Astrocyte of the hippocampus (primary cell): ENCODE data around the gene IL24.
A peak's percentile ranks its signal among the peaks of the same experiment; 100 is the strongest.

ENCODE experiments used
- DNase-seq: peaks from one replicate; pipeline ENCODE4 v3.0.0; 2011; ENCODE audit warnings: low read depth, low spot score

IL24 gene

DNA sequence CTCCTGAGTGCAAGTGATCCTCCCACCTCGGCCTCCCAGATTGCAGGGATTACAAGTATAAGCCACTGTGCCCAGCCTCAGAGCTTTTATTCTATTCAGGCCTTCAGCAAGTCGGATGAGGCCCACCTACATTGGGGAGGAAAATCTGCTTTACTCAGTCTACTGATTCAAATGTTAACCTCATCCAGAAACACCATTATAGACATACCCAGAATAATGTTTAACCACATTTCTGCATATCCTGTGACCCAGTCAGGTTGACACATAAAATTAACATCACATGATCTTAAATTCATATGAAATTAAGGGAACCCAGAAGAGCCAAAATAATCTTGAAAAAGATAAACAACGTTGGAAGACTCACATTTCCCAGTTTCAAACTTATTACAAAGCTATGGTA lies 16.9 kb upstream of the IL24 start:
- no peak for DNase-seq

DNA sequence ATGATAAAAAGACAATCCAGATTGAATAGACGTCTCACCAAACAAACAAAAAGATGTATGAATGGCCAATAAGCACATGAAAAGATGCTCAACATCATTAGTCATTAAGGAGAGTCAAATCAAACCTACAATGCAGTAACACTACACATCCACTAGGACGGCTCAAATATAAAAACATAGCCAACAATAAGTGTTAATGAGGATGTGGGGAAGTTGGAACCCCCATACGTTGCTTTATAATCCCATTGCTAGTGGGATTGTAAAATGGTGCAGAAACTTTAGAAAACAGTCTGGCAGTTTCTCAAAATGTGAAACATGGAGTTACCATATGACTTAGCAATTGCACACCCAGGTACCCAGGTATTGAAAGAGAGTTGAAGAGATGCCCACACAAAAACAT lies 14.7 kb upstream of the IL24 start:
- no peak for DNase-seq

- no peak for DNase-seq
Observed at GRCh38 chr1:206883160-206883559, 14.1 kb upstream of the IL24 start.

GRCh38 chr1:206883876-206884275 lies 13.4 kb upstream of the IL24 start:
- DNase-seq, result no peak

GRCh38 chr1:206885341-206886060 lies 11.7 kb upstream of the IL24 start:
- DNase-seq, result no peak

DNA sequence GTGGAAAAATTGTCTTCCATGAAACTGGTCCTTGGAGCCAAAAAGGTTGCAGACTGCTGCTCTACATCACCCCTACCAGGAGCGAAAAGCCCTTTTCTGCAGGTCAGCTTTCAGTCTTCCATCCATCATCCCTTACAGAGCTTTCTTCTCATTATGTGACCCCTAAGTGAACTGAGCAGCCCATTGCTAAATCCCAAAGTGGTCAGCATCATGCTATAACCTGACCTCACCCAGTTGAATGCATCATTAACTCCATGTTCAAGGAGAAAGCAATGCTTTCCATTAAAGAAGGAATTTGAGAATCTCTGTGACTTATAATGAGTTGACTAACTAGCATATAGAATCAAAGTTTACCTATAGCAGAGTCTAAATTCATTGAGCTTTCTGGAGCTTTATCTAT lies 10.4 kb upstream of the IL24 start:
- no peak for DNase-seq

- no peak for DNase-seq
Observed at GRCh38 chr1:206887701-206888100, 9.5 kb upstream of the IL24 start.

DNA sequence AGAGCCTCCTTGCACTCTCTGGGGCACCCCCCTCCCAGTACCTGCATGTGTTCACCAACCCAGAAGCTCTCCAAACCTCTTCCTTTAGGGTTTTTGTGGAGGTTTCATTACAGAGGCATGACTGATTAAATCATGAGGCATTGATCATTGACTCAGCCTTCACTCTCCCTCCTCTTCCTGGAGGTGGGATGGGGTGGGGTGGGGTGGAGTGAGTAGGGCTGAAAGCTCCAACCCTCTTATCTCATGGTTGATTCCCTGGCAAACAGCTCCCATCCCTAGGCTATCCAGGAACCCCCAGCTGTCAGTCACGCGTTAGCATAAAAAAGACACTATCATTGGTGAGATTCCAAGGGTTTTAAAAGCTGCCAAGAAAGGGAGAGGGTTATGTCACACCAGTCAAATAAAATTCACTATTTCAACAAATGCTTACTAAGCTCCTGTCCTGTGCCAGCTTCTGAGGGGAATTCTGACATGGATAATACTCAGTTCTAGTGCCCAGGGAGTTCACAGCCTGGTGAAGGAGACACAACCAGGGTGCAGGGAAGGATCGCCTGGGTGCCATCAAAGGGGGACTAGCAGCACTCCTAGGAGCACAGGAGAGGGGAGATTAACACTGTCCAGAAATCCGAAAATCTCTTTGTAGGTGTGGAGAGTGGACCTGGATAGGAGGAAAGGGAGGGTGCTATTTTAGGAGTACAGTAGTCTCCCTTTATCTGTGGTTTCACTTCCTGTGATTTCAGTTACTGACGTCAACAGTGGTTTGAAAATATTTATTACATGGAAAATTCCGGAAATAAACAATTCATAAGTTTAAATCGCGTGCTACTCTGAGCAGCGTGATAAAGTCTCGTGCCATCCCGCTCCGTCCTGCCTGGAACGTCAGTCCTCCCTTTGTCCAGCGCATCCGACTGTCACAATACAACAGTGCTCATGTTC lies 6.8 kb upstream of the IL24 start:
- peak; percentile 20 for DNase-seq

GRCh38 chr1:206891412-206891811 lies 5.8 kb upstream of the IL24 start:
- DNase-seq, result no peak

DNA sequence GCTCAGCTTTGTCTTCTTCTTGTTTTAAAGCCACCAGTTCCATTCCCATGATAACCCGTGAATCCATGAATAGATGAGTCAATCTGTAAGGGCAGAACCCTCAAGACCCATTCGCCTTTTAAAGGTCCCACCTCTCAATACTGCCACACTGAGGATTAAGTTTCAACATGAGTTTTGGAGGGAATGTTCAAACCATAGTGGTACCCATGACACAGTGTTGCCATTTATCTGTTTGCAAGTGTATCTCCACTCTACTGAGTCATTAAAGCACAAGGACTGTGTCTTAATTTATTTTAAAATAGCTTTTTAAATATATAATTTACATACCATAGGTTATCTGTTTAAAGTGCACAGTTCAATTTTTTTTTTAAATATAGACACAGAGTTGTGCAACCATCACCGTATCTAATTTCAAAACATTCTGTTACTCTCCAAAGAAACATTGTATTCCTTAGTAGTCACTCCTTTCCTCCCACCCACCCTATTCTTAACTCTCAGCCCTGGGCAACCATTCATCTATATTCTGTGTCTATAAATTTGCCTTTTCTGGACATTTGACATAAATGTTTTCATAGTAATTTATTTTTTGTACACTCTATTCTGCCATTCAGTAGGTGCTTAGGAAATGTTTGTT lies 4.8 kb upstream of the IL24 start:
- no peak for DNase-seq

GRCh38 chr1:206893380-206893779 lies 3.9 kb upstream of the IL24 start:
- DNase-seq, result no peak

- no peak for DNase-seq
Observed at GRCh38 chr1:206895325-206895724, 1.9 kb upstream of the IL24 start.

GRCh38 chr1:206895837-206896242 lies 1.4 kb upstream of the IL24 start:
- peak; percentile 33 for DNase-seq

- no peak for DNase-seq
Observed at GRCh38 chr1:206896261-206896660, 982 bp upstream of the IL24 start.

GRCh38 chr1:206898089-206898914 lies 1.1 kb downstream of the IL24 start:
- DNase-seq, result peak; percentile 61

DNA sequence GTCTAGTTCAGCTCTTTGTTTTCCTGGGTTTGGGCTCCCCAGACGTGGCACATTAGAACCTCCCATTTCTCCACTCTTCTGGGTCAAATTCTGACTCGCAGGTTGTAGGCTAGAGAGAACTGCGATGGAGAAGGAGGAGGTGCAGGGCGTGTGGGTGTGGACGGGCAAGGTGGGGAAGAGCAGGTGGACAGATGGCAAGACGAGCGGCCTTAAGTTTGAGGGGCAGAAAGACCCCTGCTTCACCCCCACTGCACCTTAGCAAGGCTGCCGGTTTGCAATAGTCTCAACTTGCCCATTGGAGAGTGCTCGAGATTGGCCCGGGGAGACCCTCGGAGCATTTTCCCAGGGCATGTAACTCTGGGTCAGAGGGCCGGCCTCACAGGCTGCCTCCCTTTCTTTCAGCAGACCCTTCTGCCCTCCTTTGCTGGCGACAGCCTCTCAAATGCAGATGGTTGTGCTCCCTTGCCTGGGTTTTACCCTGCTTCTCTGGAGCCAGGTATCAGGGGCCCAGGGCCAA lies 1.7 kb downstream of the IL24 start:
- DNase-seq, result no peak

DNA sequence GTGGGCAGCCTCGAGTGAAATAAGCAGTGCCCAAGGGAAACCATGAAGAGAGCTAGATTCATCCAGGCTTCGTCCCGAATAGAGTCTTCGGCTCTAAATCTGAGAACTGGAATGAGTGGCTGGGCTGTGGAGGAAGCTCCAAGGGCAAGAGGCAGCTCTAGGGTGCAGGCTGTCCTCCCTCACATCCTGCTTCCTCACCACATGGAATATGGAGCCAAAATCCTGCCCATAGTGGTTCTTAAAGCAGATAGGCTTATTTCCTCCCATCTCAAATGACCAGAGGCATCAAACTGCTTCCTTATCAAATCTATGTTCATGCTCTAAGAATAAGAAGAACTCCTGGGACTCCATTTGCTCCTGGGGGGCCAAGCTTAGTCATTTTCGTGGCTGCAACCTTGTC lies 2.5 kb downstream of the IL24 start:
- DNase-seq, result no peak

DNA sequence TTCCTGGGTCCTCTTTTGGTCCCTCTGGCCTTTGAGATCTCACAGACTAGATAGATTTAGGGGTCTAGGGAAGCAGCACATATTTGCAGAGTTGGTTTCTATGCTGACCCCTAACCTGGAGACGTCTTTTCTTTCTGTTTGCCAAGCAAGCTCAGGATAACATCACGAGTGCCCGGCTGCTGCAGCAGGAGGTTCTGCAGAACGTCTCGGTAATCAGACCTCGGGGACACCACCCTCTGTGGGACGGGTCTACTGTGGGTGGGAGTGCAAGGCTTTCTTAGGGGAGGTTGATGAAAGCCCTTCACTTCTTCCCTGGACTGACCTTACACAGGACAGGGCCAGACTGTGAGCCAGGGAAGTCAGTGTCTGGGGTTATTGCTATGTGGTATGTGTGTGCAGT lies 2.9 kb downstream of the IL24 start:
- DNase-seq, result no peak

DNA sequence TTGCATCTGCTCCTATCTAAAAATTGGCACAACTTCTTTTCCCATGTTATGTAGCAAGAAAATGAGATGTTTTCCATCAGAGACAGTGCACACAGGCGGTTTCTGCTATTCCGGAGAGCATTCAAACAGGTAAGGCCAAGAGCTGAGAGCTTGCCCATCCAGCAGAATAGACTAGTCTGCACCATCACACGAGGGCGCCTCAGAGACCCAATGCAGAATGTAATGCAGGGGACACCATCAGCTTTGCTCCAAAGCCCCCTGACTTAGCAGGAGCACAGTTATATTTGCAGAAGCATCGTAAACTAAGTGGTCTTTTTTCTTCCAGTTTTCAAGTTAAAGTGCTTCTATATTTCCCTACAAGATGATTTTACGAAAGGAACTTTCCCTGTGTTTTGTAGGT lies 4.7 kb downstream of the IL24 start:
- DNase-seq, result no peak

- DNase-seq, result no peak
Observed at GRCh38 chr1:206902702-206903101, 5.5 kb downstream of the IL24 start.

GRCh38 chr1:206903687-206904086 lies 6.4 kb downstream of the IL24 start:
- no peak for DNase-seq
